H7 (cell line): ENCODE data around the gene TSSK2. TPM values are rescaled to one million over a fixed set of nuclear protein-coding genes. Genes with fewer than 3 reads are reported as not detected.

ENCODE experiments used
- DNase-seq: peaks from one replicate; pipeline ENCODE4 v3.0.0; 2012
- H3K27me3 ChIP-seq: 2 replicates; pipeline ENCODE4 v1.6.0; 2011; ENCODE audit warnings: mild to moderate bottlenecking, low read length; ENCODE audit not compliant: control insufficient read depth, insufficient read depth
- H3K36me3 ChIP-seq: replicated peaks from 2 replicates; pipeline ENCODE4 v1.5.1; 2011; ENCODE audit warnings: low read length; ENCODE audit not compliant: control insufficient read depth, insufficient read depth
- H3K4me3 ChIP-seq: 2 replicates; pipeline ENCODE4 v1.5.1; 2011; ENCODE audit warnings: low read depth, mild to moderate bottlenecking, control low read depth, low read length, moderate library complexity; ENCODE audit not compliant: insufficient read depth
- total RNA-seq: library from RNA; depleted of rRNA; stranded (reverse); fragments of >200 nt; shearing (Covaris generic); gene quantifications from 2 replicates; pipeline ENCODE4 v1.2.3, GENCODE V29; 2014

The TSSK2 gene
- total RNA-seq, 1 experiment from 2014 or later = not detected

DNA sequence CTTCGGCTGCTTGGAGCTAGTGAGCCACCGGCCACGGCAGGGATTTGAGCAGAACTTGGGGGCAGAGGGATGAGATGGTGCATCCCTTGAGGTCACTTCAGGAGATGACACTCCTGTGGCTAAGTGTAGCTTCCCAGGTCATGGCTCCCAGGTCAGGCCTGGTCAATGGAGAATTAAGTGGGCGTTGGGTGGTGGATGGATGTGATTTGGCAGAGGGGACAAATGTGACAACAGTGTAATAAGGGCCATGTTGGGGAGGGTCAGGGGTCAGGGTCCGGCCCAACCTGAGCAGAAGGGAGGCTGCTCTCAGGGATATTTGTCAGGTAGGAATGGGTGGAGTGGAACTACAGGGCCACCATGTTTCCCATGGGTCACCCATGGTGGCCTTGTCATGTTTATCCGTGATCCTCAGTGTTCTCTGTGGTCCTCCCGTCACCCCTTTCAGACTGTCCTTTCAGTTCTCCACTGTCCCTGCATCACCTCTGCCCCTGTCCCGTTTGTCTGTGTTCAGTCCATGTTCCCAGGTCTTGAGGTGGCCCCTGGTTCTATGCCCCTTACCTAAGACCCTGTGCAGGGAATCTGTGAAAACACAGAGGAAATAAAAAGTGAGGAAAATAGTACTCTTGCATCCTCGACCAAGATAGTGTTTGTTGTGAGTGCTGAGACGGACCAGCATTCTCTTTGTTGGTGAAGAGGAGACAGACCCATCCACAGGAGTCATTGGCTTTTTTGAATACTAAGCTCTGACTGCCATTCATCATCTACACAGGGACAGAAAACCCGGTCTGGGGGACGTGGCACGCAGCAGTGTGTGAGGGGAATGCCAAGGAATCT lies 41.3 kb downstream of the TSSK2 start:
- no peak for DNase-seq
- Histone ChIP-seq H3K36me3 (peaks cover 8% of the 10 kb centered on the region), H3K4me3 (peak overlapping the region; percentile 90), H3K27me3 (peaks cover 36% of the 10 kb centered on the region)

DNA sequence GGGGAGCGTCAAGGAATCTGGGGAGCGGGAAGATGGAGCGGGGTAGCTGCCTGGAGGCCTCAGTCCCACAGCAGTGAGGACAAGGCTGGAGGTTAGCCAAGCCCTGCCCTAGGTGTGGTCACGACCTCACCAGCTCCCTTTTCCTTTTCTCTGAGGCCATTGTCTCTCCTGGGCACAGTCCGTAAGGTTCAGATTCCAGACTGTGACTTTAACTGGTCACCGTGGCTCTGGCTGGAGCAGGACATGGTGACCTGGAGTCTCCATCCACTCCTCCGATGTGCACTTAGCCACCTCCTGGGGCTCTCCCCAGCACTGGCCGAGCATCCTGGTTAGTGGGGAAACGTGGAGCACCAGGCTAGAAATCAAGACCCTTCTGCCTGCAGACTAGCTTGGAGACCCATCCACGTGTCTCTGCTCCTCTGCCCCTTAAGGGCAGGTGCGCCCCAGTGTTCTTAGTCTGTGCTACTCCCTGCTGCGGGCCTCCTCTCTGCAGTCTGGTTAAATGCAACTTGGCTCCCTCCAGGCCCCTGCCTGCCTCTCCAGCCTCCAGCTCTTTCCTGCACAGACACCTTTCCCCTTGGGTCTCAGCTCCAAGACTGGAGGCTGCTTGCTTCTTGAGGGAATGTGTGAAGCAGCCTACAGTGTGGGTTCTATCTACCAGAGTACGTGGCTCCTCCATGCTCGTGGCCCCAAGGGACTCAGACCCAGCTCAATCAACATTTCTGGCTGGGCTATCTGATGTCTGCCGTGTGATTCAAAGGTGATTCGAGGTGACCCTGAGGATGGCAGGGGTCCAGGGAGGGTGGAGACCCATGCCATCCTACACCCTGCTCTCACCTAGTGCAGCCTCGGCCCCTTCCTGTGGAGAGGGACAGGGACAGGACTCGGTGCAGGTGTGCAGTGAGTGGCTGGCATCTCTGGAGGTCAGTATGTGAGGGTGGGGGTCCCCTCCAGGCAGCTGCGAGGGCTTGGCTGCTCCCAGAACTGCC lies 42.2 kb downstream of the TSSK2 start:
- DNase-seq = no peak
- H3K27me3 ChIP-seq = peaks cover 28% of the 10 kb centered on the region
- peaks cover 8% of the 10 kb centered on the region for H3K36me3 ChIP-seq
- peak overlapping the region; percentile 13; the same call in 1 of the 2 replicates for H3K4me3 ChIP-seq

DNA sequence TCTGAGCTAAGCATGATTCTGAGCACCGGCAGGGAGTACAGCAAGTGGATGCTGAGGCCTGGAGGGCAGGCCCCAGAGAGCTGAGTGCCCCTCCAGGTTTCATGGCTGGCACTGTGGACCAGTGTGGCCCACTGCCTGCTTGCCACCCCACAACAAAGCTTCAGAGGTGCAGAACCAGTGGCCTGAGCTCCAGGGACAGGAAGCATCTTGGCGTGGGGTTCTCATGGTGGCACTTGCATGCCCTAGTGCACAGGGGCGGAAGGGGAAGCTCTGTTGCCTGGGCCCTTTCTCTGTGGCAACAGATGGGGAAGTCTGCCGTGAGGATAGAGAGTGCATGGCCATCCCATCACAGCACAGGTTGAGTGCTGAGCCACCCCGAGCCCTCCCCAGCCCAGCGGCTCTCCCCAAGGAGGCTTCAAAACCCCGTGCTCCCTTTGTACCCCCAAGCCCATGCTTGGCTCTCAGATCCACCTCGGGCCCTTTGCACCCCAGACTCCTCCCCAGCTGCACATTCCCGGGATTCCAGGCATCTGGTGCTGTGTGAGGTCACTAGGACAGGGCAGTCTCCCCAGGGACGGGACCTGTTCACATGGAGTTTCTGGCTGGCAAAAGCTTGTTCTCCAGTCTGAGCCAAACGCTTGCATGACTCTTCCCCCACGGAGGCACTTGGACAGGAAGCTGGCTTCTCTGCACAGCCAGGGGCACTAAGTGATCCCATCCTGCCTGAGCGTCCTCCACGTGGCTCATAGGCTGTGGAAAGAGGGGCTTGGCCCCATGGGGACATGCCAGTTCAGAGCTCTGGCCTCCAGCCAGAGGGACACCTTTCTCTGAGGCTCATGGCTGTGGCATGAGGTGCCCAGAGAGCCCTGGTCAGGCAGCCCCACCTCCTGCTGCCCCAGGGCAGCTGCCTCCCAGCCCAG lies 43.3 kb downstream of the TSSK2 start:
- DNase-seq = peak; percentile 69
- Histone ChIP-seq H3K4me3 (no peak overlapping the region), H3K27me3 (peaks cover 18% of the 10 kb centered on the region), H3K36me3 (peaks cover 8% of the 10 kb centered on the region)

DNA sequence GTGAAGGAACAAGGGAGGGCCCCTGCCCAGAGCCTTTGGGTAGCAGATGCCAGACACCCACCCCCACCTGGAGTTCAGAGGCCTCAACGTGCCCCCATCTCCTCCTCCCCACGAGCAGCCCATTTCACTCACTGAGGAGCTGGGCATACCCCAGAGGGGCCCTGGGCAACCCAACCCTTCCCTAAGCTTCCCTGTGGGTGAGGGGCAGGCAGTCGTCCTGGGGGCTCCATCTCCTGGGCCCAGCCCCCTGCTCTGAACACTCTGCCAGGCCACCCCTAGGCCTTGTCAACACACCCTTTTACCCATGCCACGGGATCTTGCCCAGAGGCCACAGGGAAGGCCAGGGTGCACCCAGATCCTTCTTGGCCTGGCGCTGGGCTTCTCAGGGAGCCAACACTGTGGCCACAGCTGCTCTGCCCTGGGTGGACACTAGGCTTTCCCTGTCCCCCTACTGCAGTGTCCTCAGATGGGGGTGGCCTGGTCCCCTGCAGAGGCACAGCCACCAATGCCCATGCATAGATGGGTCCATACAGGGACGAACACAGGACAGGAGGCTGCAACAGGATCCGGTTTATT lies 44.0 kb downstream of the TSSK2 start:
- H3K36me3 ChIP-seq = peaks cover 8% of the 10 kb centered on the region
- no peak overlapping the region for H3K4me3 ChIP-seq
- DNase-seq = no peak
- peaks cover 11% of the 10 kb centered on the region for H3K27me3 ChIP-seq

DNA sequence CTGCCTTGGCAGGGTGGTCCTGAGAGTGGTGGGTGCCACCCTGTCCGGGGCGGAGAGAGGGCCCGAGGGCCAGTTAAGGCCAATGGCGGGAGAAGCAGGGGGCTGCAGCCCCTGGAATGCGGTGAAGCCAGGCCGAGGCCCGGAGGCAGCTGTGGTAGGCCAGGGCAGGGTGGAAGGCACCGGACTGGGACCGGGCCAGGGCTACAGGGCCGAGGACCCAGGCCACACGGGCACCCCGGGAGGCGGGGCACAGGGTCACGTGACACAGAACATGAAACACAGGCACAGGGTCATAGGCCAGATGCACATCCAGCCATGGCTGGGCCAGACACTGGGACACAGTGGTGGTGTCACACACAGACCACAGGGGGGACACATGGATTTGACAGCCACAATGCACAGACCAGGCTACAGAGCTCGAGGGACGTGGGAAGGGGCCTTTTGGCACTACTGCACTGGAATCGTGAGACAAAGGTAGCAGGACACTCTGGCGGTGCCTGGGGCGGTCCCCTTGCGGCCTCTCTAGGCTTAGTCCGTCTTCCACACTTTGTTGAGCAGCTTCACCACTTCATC lies 44.6 kb downstream of the TSSK2 start:
- H3K36me3 ChIP-seq = peaks cover 8% of the 10 kb centered on the region
- no peak for DNase-seq
- no peak overlapping the region for H3K4me3 ChIP-seq
- H3K27me3 ChIP-seq = peaks cover 5% of the 10 kb centered on the region

DNA sequence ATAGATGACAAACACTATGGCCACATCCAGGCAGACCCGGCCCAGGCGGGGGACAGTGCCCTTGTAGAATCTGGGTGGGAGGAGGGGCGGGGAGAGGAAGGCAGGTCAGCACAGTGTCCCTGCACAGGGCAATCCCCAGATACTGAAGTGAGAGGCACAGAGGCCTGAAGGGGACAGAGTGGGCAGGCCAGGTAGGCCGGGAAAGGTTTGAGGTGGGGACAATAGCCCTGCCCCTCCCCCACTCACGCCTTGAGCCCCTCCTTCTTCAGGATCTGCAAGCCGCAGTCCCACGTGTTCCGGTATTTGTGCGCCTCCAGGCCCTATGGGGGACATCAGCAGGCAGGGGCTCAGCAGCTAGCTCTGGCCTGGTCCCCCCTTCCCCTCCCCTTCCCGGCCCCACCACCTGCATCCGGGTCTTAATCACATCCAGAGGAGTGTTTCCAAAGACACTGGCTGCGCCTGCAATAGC lies 45.1 kb downstream of the TSSK2 start:
- no peaks in the 10 kb centered on the region; the same call in 1 of the 2 replicates for H3K27me3 ChIP-seq
- peak; percentile 68 for DNase-seq
- no peak overlapping the region for H3K4me3 ChIP-seq
- peaks cover 8% of the 10 kb centered on the region for H3K36me3 ChIP-seq

DNA sequence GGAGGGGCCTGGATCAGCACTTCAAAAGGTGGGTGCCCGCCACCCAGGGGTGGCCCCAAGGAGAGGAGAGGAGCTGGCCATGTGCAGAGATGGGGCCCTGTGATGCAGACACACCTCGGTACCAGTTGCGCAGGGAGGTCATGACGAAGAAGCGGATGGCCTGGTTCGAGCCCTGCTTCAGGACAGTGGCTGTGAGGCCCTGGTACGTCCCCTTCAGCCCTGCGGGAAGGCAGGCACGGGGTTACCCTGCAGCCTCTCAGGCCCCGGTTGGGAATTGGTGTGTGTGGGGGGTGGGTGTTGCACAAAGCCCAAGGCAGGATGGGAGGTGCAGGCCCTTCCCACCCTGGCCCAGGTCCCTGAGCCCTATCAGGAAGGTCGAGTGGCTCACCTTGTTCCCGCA lies 45.6 kb downstream of the TSSK2 start:
- Histone ChIP-seq H3K4me3 (no peak overlapping the region; the same call in 1 of the 2 replicates), H3K36me3 (peaks cover 8% of the 10 kb centered on the region), H3K27me3 (no peaks in the 10 kb centered on the region)
- no peak for DNase-seq

DNA sequence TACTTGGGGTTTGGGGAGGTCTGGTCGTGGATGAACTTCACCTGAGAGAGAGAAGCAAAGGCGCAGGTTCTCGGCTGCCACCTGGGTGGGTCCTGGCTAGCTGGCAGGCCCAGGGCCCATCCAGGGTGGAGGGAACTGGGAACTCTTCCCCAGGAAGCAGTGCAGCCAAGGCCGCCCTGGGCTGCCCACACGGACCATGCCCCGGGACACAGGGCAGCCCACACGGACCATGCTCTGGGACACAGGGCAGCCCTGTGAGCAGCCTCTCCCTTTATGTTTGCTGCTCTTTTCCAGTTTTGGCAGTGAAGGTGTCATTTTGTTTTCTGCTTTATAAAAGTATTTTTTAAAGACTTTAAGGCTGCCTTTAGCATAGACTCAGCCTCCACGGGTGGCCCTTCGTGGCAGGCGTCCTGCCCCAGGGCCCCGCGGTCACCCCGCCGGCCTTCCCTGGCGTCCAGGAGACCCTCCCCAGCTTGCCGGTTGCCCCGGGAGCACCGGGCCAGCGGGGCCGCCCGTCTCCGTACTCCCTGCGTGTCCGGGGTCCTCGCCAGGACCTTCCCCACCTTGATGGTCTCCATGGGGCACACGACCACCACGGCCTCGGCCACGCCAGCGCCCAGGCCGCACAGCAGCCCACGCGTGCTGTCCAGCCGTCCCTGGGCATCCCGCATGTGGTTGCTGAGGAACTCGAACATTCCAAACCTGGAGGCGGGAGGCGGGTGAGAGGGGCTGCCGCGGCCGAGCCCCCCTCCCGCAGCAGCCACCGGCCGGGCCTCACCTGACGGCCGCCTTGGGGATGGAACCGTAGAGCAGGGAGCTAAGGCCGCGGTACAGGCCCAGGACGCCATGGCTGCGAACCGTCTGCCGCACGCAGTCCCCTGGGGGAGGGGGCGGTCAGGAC lies 46.3 kb downstream of the TSSK2 start:
- Histone ChIP-seq H3K4me3 (peak overlapping the region; percentile 87), H3K36me3 (peaks cover 8% of the 10 kb centered on the region), H3K27me3 (no peaks in the 10 kb centered on the region)
- DNase-seq = peak; percentile 79

DNA sequence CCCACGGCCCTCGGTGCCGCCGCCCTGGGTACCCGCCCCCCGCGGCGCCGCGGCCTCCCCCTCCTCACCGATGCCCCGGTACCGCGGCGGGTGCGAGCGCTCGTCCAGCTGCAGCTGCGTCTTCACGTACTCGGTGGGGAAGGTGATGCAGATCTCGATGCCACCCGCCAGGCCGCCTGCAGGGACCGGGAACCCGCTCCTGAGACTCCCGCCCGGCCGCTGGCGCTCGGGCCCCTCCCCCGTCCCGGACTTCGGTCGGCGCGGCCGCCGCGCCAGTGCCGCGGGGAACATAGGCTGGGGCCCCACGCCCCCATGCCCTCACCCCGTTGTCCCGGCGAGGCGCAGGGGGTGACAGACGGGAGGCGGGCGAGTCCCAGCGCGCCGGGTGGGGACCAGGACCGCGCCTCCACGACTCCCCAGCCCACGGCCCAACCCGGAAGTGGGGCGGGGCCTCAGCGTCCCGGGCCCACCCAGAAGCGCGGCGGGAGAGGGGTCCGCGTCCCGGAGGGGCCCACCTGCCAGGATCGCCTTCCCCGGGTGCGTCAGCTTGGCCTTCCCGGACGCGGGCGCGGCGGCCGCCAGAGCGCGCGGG lies 47.1 kb downstream of the TSSK2 start:
- no peaks in the 10 kb centered on the region for H3K27me3 ChIP-seq
- peaks cover 8% of the 10 kb centered on the region for H3K36me3 ChIP-seq
- peak overlapping the region; percentile 87 for H3K4me3 ChIP-seq
- peak; percentile 91 for DNase-seq

DNA sequence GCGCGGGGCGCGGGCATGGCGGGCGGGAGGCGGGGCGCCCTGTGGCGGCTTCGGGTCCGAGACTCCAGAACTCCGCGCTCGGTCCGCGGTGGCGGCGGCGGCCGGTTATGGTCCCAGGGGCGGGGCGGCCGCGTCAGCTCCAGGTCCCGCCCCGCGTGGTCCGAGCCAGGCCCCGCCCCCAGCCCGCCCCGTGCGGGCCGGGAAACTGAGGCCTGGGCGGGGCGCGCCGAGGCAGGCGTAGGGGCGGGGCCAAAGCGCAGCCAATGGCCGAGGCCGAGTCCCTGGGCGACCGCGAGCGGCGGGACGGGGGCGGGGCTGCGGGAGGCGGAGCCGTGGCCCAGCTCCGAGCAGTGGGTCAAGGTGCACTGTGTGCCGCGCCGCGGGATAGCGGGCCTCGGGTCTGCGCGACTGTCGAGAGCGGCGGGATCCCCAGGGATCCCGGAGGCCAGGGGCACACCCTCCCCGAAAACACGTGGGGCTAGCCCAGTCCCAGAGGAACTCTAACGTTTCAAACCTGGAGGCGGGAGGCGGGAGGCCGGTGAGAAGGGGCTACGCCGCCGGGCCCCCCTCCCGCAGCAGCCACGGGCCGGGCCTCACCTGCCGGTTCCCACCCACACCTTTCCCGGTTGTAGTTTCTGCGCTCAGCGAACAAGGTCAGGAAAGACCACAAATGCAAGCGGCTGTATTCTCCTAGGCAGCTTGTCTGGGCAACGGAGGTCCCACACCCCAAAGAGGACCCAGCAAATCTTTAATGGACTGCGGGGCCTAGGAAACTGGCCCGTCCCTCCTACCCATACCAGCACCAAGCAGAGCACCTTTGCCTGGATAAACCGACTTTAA lies 47.8 kb downstream of the TSSK2 start, which contains the start of gene SLC25A1:
SLC25A1 (minus strand) TSS at position 80 of the 840 bp plus-strand sequence; CDS start at position 17, 63 bp downstream.
- H3K27me3 ChIP-seq = no peaks in the 10 kb centered on the region
- DNase-seq = peak; percentile 99
- H3K4me3 ChIP-seq = peak within 1 kb of the TSS; percentile 87
- H3K36me3 ChIP-seq = peaks cover 6% of the 10 kb centered on the region

DNA sequence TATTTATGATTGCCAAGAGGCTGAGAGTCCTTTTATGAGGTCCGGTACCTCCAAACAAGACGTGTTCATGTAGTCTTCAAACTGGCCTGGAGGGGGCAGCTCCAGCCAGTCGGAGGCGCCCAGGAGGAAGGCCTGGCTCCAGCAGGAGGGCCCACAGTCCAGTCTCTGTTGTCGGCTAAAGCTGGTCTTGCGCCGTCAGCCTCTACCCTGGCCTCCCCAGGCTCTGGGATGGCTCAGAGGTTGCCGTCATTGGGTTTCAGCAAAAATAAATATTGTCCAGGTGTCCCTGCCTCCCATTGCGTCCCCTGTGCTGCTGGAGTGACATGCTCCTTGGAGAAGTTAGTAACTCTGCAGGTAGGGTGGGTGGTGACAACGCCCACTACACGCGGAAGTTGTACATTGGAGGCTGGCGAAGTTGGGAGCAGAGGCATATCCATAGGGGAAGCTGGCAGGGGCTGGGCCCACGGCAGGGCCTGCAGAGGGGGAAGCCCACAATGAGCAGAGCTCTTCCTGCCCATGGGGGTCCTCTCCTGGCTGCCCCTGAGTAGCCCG lies 48.5 kb downstream of the TSSK2 start:
- peak overlapping the region; percentile 69 for H3K4me3 ChIP-seq
- peak; percentile 90 for DNase-seq
- H3K36me3 ChIP-seq = peaks cover 6% of the 10 kb centered on the region
- H3K27me3 ChIP-seq = no peaks in the 10 kb centered on the region
